Kidney tubule cell (primary cell): ENCODE data around the gene B4GALT5.
A peak's percentile ranks its signal among the peaks of the same experiment; 100 is the strongest.
"Not testable (repeated sequence)": the region's sequence is repeated elsewhere in the genome, so short reads cannot be mapped to it uniquely, and the experiment has no call there.

Experiments used
- DNase-seq: peaks from one replicate; pipeline ENCODE4 v3.0.0-alpha.2; 2018; ENCODE audit warnings: low spot score

The B4GALT5 gene

GRCh38 chr20:49729780-49730179, 16.1 kb upstream of the B4GALT5 start:
- no peak for DNase-seq

DNA sequence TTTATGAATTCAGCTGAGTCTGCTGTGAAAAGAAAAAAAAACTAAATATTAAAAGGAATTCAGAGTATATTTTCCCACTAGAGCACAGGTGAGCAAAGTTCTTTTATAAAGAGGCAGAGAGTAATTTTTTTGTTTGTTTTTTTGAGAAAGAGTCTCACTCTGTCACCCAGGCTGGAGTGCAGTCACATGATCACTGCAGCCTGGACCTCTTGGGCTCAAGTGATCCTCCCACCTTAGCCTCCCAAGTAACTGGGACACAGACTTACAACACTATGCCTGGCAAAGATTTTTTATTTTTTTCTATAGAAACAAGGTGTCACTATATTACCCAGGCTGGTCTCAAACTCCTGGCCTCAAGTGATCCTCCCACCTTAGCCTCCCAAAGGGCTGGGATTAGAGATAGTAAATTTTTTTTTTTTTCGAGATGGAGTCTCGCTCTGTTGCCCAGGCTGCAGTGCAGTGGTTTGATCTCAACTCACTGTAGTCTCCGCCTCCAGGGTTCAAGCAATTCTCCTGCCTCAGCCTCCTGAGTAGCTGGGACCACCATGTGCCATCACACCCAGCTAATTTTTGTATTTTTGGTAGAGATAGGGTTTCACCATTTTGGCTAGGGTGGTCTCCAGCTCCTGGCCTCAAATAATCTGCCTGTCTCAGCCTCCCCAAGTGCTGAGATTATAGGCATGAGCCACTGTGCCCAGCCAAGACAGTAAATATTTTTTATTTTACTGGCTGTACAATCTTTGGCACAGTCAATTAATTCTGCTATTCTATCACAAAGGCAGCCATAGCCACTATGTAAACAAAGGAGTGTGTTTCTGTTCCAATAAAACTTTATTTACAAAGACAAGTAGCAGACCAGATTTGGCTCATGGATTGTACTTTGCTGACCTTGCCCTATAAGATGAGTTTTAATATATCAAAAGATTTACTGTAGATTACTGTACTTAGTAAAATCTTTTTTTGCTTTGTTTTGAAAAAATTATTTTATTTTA, 14.5 kb upstream of the B4GALT5 start:
- DNase-seq = no peak

- DNase-seq = no peak
These were observed 13.8 kb upstream of the B4GALT5 start for GRCh38 chr20:49727478-49727877.

DNA sequence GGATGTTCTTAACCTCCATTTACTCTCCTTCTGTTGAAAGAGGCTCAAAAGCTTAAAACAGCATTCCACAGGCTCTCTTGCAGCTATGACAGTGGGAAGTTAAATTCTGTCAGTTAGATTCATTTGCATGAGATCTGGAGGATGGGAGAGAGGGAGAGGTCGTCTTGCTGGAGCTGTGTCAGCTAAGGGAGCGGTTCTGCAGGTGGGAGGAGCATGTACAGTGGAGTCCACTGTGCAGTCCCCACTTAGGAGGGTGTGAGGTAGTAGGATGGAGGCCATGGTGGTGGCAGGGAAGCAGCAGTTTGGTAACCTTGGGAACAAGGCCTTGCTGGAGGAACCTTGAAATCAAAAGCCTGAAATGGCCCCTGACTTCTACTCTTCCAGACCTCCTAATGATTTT, 12.0 kb upstream of the B4GALT5 start:
- DNase-seq = no peak

DNA sequence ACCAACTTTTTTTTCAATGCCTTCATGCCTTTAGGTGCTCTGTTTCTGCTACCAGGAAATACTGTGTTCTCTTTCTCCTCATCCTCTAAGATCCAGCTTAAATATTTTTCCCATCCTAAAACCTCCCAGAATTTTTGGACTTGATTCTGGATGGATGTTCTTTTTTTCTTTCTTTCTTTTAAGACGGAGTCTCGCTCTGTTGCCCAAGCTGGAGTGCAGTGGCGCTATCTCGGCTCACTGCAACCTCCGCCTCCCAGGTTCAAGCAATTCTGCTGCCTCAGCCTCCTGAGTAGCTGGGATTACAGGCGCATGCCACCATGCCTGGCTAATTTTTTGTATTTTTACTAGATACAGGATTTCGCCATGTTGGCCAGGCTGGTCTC, 11.5 kb upstream of the B4GALT5 start:
- DNase-seq = not testable (repeated sequence)

DNA sequence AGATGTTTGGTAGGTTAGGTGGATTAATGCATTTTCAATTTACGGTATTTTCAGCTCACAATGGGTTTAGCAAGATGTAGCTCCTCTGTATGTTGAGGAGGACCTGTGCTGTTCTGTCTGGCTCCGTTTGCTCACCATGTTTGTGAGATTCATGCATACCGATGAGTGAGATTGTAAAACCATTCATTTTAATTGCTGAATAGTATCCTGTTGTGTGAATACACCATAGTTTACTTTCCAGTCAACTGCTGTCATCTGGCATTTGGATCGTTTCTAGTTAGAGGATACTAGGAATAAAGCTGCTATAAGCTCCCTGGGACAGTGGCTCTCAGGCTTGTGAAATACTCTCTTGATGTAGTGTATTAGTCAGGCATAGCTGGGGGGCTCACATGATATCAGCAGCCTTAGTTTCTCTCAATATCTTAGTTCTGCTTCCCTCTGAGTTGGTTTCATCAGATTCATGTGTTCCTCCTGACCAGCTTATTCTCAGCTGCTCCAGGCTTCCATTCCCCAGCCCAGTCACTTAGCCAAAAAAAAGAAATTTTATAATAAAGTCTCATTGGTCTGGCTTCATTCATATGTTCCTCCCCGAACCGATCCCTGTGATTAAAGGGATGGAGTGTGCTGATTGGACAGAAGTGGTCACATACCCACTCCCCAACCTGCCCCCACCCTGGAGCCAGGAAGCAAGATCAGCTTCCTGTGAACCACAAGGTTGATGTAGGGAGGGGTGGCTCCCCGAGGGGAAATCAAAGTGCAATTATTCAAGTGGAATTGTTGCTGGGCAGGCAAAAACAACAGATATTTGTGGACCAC, 10.9 kb upstream of the B4GALT5 start:
- DNase-seq = peak; percentile 81

GRCh38 chr20:49723758-49724157, 10.1 kb upstream of the B4GALT5 start:
- not testable (repeated sequence) for DNase-seq

DNA sequence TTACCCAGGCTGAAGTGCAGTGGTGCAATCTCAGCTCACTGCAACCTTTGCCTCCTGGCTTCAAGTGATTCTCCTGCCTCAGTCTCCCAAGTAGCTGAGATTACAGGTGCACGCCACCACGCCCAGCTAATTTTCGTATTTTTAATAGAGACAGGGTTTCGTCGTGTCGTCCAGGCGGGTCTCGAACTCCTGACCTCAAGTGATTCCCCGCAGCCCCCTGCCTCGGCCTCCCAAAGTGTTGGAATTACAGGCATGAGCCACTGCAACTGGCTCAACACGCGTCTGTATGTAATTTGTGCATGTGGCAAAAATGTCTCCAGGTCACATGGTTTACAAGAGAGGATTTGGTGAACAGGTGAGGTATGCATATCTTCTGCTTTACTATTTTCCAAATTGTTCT, 7.6 kb upstream of the B4GALT5 start:
- DNase-seq = not testable (repeated sequence)

GRCh38 chr20:49715466-49715865, 1.8 kb upstream of the B4GALT5 start:
- DNase-seq = no peak

DNA sequence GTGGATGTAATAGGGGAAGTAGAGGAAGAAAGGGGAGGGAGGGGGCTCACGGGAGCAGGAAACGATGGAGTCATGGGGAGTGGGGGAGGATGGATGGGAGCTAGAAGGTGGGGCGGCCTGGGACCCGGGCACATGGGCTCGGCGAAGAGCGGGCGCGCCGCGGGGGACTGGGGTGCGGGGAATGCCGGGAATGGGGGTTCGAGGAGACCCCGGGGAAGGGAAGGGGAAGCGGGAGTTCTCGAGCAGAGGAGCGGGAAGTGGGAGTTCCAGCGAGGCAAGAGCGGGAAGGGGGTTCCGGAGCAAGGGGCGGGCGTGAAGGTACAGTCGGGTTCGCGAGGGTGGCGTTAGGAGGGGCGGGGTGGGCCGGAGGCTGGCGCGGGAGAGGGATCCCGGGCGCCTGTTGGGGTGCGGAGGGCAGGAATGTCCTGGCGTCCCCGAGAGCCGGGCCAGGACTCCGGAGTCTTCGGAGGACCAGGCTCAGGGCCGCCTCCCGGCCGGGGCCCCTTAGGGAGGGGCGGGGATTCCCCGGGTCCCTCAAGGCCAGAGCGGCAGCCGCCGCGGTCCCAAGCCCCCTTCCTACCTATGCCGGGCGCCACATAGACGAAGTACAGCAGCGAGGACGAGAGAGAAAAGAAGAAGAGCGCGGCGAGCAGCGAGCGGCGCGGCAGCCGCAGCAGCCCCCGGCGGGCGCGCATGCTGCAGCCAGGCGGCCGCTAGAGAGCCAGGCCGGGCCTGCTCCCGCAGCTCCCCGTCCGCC, 504 bp downstream of the B4GALT5 start:
- DNase-seq = no peak

GRCh38 chr20:49712646-49712995, 1.1 kb downstream of the B4GALT5 start:
- DNase-seq = no peak

DNA sequence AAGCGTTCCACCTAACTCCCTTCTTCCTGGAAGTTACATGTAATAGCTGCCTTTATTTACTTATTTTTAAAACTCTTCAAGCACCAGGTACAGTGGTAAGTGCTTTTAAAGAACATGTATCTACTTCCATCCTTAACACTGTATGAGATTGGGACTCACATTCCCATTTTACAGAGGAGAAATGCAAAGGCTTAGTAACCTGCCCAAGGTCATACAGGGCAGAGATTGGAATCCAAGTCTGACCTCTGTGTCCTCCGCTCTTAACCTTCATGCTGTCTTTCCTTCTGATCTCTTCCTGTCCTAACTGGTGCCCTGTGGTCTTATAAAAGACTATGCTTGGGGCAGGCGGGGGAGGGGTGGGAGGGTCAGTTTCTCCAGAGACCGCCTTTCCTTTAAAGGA, 1.6 kb downstream of the B4GALT5 start:
- no peak for DNase-seq

- DNase-seq = no peak
These were observed 2.1 kb downstream of the B4GALT5 start for GRCh38 chr20:49711667-49711987.

GRCh38 chr20:49710971-49711666, 2.6 kb downstream of the B4GALT5 start:
- no peak for DNase-seq

GRCh38 chr20:49707118-49707517, 6.6 kb downstream of the B4GALT5 start:
- no peak for DNase-seq

DNA sequence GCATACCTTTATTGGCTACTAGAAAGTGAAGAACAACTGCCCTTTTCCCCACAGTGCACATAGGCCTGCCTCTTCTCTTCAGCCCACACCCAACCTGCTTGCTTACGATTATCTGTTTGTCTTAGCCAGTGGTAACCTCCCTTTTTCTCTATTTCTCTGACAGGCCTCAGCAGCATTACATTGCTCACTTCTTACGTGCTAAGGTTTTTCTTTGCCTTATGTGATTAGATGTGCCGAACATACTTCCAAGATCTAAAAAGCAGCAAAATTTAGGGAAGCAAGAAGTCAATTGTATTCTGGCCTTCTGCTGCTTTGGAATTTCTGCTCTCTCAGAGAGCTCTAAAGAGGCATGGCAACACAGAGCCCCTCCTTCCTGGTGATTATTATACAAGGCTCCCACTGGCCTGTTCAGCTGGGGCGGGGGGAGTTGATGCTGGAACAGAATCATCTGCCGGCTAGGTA, 7.0 kb downstream of the B4GALT5 start:
- no peak for DNase-seq

- not testable (repeated sequence) for DNase-seq
These were observed 7.8 kb downstream of the B4GALT5 start for GRCh38 chr20:49705893-49706292.

DNA sequence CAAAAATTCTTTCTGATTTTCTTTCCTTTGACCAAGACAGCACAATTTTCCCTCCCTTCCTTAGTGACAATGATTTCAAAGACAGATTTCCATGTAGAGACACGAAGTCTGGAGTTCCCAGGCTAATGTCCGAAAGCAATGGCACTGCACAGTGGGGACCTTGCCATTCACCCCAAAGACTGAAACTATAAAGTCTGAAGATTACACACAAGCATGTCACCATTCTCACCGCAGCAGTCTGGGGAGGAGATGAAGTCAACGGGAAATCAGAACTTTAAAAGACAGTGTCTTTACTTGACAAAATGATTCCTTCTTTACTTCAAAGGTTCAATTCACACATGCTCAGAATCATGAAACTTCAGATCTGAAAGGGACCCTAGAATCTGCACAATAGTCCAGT, 8.3 kb downstream of the B4GALT5 start:
- no peak for DNase-seq

DNA sequence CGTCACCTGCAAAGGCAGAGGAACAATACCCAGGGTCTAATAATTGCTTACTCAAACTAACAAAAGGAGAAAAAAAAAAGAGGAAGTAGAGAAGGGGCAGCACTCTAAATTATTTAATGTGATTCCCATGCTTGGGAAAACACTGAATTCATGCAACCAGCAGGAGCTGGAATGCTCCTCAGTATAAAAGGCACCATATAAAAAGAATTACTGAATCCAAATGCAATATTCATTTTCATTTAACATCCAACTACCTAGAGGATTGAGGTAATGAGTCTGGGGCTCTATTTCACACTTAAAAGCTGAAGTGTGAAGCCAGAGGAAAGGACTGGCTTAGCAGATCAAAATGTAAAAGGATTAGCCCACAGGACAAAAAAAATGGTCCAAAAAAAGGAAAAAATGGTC, 8.7 kb downstream of the B4GALT5 start:
- DNase-seq = no peak

DNA sequence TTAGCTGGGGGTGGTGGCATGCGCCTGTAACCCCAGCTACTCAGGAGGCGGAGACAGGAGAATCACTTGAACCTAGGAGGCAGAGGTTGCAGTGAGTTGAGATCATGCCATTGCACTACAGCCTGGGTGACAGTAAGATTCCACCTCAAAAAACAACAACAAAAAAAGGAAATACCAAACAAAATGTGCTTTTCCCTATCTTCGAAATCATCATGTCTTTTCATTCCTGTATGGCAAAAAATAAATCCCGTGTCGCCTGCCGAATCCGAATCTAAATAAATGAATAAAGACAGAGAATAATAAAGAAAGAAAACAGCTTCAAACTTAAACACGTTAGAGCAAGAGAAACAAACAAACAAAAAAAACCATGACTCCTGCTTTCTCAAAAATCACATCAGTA, 11.8 kb downstream of the B4GALT5 start:
- no peak for DNase-seq

DNA sequence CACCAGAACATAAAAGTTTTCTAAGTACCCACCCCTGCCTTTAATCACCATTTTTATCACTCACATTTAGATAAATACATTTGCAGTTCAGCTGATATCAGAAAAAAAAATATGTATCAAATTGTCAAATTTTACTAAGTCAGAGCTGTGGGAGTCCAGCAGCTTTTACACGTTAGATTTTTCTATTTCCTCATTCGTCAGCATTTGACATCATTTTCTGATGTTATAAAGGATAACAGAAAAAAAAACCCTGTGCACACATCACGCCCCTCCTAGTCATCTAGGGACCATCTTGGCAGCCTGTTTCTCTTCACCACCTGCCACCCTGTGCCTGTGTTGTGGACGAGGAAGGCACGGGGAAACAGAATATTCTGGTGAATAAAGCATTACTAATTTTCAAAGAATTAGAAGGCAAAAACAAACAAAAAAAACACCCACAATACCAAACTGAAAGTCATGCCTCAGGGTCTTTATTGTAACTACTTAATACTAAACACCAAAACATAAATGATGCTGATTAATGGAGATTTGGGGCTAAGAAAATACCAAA, 12.4 kb downstream of the B4GALT5 start:
- peak; percentile 69 for DNase-seq
